CD4-positive, alpha-beta T cell treated with Interleukin-12 subunit alpha and Interleukin-12 subunit beta, for 1 hour (primary cell): Measurements from ENCODE around the gene CA6.
A peak's percentile ranks its signal among the peaks of the same experiment; 100 is the strongest.
"Not testable (repeated sequence)": the region's sequence is repeated elsewhere in the genome, so short reads cannot be mapped to it uniquely, and the experiment has no call there.

ENCODE experiments used
- DNase-seq: peaks from one replicate; pipeline ENCODE4 v3.0.0-alpha.2; 2020

The CA6 gene

GRCh38 chr1:8945568-8945967, at the start of gene CA6:
Gene CA6, plus strand, starts transcription at chr1:8945868. Its CDS starts 19 bp downstream, at chr1:8945887.
- DNase-seq: no peak

- DNase-seq: not testable (repeated sequence)
Measured at GRCh38 chr1:8896775-8897174, 48.9 kb upstream of the CA6 start.

DNA sequence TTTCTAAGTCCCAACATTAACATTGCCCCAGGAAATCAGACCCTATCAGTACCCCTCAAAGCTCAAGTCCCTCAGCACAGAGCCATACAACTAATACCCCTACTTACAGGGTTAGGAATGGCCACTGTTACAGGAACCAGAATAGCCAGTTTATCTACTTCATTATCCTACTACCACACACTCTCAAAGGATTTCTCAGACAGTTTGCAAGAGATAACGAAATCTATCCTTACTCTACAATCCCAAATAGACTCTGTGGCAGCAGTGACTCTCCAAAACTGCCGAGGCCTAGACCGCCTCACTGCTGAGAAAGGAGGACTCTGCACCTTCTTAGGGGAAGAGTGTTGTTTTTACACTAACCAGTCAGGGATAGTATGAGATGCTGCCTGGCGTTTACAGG, 48.2 kb upstream of the CA6 start:
- not testable (repeated sequence) for DNase-seq

DNA sequence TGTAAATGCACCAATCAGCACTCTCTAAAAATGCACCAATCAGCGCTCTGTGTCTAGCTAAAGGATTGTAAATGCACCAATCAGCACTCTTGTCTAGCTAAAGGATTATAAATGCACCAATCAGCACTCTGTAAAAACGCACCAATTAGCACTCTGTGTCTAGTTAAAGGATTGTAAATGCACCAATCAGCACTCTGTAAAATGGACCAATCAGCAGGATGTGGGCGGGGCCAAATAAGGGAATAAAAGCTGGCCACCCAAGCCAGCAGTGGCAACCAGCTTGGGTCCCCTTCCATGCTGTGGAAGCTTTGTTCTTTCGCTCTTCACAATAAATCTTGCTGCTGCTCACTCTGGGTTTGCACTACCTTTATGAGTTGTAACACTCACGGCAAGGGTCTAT, 47.2 kb upstream of the CA6 start:
- not testable (repeated sequence) for DNase-seq

GRCh38 chr1:8899046-8899445, 46.6 kb upstream of the CA6 start:
- DNase-seq: no peak

GRCh38 chr1:8900684-8901083, 45.0 kb upstream of the CA6 start:
- not testable (repeated sequence) for DNase-seq

DNA sequence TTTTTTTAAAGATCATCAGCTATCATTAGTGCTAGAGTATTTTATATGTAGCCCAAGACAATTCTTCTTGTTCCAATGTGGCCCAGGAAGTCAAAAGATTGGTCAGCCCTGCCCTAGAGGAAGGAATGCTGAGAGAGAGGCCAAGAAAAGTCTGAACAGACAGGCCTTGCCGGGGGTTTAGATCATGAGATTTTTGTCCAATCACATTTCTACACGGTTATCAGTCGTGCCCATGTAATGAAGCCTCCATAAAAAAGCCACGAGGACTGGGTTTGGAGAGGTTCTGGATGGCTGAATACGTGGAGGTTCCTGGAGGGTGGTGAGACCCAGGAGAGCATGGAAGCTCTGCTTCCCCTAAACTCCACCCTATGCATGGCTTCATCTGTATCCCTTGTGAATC, 42.9 kb upstream of the CA6 start:
- no peak for DNase-seq

DNA sequence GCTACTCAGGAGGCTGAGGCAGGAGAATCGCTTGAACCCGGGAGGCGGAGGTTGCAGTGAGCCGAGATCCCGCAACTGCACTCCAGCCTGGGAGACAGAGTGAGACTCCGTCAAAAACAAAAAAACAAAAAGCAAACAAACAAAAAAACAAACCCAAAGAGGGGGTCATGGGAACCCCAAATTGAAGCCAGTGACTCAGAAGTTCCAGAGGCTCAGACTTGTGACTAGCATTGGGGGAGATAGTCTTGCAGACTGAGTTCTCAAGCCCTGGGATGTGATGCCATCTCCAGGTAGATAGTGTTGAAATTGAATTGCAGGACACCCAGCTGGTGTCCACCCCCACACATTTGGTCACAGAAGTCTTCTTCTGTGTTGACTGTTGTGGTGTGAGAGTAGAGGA, 42.3 kb upstream of the CA6 start:
- no peak for DNase-seq

GRCh38 chr1:8903908-8904650, 41.6 kb upstream of the CA6 start:
- DNase-seq: no peak

- no peak for DNase-seq
Measured at GRCh38 chr1:8905582-8906191, 40.0 kb upstream of the CA6 start.

DNA sequence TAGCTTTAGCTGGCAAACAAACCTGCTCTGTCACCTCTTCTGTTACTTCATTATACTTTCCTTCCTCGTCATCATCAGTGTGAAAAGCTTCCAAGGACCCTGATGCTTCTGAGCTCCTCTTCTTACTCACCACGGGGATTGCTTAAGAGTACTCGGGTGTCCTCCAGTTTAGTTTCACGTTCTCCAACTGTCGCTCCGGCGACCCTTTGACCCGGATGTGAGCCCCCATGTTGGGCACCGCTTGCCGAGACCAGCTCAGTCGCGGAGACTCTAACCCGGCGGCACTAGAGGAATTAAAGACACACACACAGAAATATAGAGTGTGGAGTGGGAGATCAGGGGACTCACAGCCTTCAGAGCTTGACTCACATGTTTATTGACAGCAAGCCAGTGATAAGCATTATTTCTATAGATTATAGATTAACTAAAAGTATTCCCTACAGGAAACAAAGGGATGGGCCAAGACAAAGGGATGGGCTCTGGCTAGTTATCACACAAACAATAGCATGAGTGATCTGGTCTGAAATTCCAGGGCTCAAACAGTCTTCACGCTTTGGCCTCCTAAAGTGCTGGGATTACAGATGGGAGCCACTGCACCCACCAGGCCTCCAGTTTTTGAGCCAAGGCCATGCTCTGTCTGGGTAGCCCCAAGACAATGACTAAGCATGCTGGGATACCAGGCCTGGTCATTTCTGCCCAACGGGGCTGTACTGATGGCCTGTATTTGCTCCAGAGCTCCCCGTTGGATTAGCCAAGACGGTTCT, 37.1 kb upstream of the CA6 start:
- DNase-seq: no peak

DNA sequence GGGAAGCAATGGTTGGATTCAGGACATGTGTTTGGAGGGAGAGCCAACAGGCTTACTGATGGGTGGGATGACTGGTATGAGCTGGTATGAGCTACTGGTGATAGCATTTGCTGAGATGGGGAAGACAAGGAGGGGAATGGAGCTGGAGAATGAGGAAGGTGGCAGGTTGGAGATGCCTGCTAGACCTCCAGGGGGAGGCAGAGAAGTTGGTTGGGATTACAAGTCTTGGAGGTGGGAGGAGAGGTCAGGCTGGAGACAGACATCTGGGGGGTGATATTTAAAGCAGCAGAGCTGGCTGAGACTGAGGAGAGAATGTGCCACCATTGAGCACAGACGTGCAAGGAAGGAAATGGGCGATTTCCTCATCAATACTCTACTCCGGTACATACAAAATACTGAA, 35.3 kb upstream of the CA6 start:
- DNase-seq: no peak

- no peak for DNase-seq
Measured at GRCh38 chr1:8910914-8911313, 34.8 kb upstream of the CA6 start.

GRCh38 chr1:8911416-8912309, 34.0 kb upstream of the CA6 start:
- DNase-seq: no peak

- DNase-seq: no peak
Measured at GRCh38 chr1:8913457-8913856, 32.2 kb upstream of the CA6 start.

DNA sequence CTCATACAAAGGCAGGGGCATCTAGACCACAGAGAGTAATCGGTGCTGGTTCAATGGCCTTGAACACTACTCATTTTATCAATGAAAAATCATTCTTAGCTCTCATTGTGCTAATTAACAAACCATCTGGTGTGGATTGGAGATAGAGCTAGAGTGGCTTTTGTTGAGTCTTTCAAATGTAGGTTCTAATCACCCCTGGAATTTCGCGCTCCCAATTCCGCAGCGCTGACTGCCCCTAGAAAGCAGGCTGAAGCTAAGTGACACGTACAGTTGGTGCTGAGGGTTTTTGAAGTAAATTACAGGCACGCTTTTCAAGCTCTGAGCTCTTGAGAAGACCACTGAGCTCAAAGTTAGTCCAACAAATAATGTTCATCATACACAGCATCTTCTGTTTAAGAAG, 31.2 kb upstream of the CA6 start:
- DNase-seq: no peak

GRCh38 chr1:8915446-8915845, 30.2 kb upstream of the CA6 start:
- DNase-seq: no peak

DNA sequence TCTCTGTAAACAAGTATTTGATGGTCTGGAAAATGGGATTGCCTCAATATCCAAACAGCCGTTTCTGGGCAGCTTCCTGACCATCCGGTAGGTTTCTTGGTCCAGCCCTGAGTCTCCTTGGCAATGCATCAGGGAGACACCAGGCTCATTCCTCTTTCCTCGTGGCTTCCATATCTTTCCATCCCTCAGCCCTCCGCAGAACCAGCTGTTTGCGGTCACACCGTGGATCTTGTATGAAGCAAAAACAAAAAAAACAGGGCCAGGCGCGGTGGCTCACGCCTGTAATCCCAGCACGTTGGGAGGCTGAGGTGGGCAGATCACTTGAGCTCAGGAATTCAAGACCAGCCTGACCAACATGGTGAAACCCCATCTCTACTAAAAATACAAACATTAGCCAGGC, 28.1 kb upstream of the CA6 start:
- DNase-seq: not testable (repeated sequence)

DNA sequence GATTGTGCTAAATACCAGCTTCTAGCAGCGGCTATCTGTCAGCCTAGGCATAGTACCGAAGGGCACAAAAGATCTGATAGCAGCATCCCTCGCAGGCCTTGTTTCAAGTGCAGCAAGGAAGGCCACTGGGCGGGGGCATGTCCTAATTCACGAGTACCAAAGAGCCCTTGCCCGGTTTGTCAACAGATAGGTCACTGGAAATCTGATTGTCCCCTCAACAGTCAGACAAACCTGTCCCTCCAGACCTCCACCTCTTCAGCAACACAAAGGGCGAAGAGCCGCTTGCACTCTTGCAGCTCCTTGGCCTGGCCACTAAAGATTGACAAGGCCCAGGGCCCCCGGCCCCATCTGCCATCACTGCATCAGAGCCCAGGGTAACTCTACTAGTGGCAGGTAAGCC, 22.7 kb upstream of the CA6 start:
- DNase-seq: no peak

DNA sequence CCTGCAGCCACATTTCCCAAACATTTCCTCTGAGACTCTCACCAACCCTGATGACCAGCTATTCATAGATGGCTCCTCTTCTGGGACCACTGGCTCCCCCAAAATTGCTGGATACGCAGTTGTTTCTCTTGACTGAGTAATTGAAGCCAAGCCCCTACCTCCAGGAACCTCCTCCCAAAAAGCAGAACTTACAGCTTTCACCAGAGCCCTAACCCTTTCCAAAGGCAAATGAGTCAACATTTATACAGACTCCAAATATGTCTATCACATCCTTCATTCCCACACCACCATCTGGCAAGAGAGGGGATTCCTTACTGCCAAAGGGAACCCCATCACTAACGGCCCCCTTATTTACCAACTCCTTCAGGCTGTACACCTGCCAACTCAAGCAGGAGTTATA, 20.3 kb upstream of the CA6 start:
- DNase-seq: no peak

GRCh38 chr1:8925960-8926359, 19.7 kb upstream of the CA6 start:
- DNase-seq: no peak

GRCh38 chr1:8926707-8927694, 18.7 kb upstream of the CA6 start:
- DNase-seq: peak; percentile 43
